AG08396 (cell line): Measurements from ENCODE around the gene HIP1R.

Experiments
- DNase-seq: peaks from one replicate; pipeline ENCODE4 v3.0.0; 2012; ENCODE audit warnings: low spot score, mixed read lengths

The HIP1R gene

DNA sequence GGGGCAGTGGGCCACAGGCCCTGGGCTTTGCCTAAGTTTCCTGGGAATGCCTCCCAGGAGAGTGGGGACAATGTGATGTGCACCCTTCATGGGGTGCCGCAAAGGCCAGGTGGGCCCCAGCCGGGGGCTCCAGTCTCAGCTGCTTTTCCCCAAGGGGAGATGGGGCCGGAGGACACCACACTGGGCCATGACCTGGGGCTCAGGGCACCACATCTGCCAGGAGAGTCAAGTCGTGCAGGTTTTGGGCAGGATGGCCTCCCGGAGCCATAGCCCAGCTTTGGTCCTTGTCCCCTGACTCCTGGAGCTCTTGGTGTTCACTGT lies 12.2 kb downstream of the HIP1R start:
- no peak for DNase-seq

DNA sequence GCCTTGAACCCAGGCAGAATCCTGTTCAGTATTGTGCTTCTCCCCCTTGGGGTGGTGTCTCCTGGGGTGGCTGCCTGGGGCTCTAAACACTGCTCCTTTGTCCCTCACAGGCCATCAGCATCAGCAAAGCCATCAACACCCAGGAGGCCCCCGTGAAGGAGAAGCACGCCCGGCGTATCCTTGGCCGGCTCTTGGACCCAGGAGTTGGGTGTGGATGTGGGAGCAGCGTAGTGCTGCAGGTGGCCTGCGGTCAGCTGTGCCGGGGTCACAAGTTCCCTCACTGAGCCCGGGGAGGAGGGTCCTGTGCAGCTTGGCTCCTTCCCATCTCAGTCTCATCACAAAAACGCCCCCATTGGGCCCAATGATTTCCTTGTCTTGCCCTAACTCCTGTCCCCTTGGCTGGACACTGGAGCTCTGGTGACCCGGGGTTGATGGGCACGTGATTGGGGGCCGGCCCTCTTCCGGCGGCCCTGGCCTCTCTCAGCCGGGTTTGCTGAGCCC lies 12.7 kb downstream of the HIP1R start:
- no peak for DNase-seq

DNA sequence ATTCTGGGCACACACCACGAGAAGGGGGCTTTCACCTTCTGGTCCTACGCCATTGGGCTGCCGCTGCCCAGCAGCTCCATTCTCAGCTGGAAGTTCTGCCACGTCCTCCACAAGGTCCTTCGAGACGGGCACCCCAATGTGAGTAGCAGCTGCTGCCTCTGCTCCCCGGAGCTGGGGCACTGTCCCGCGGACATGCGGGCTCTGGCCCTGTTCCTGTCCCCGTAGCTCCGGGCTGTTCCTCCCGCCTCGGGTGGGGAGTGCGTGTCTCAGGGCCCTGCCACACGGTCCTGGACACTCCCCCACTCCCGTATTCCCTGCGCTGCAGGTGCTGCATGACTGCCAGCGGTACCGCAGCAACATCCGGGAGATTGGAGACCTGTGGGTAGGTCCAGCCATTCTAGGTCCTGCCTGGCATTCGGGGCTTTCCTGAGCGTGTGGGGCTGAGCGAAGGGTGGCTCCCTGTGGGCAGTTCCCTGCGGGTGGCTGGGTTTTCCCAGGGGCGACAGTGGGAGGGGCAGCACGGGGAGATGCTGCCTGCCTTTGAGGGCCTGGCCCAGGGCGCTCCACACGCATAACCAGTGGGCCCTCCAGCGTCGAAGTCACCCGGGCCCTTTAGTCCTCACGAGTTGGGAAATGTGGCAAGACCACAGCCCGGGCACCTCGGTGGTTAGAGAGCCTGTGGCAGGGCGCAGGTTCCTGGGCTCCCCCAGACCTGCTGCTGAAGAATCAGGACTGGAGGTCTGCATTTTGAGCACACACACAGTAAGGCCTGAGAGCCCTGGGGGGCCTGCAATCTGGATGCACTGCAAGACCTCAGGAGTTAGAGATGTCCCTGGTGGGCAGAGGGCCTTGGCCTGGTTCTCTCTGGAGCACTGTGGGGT lies 13.5 kb downstream of the HIP1R start:
- DNase-seq = no peak

DNA sequence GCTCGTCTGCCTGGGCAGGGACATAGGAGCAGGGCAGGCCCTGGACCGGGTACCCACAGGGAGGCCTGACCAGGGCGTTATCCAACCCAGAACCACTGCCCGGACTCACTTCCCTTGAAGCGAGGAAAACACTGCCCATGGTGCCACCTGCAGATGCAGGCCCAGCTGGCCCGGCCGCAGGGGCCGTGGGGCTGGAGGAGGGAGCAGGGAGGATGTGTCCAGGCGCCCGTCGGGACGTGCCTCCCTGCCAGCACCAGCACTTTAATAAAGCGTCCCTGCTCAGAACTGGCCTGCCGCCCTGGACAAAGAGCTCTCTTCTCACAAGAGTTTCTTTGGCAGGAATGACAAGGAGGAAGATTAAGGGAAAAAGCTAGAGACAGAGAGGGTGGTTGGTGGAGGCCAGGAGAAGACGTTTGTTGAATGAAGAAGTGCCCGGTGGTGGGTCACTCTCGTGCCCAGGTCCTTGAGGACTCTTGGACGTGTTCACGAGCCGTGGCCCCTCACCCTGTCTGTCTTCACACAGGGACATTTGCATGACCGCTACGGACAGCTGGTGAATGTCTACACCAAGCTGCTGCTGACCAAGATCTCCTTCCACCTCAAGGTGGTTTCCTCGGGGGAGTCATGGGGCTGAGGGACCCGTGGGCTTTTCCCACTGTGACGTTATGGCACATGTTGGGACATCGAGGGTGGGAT lies 14.2 kb downstream of the HIP1R start:
- no peak for DNase-seq

DNA sequence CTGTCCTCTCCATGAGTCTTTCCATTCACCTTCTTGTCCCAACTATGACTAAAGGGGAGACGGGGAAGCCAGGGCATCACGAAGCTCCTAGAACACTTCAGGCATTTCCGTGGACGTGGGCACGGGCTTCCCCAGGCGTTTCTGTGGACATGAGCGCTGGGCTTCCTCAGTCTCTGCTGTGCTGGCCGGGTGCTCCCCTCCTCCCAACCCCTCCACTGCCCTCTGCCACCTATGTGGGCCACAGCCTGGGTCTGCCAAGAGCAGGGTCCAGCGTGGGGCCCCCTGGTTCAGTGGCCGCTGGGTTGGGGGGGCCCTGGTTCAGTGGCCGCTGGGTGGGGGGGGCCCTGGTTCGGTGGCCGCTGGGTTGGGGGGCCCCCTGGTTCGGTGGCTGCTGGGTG lies 14.8 kb downstream of the HIP1R start:
- DNase-seq = no peak

DNA sequence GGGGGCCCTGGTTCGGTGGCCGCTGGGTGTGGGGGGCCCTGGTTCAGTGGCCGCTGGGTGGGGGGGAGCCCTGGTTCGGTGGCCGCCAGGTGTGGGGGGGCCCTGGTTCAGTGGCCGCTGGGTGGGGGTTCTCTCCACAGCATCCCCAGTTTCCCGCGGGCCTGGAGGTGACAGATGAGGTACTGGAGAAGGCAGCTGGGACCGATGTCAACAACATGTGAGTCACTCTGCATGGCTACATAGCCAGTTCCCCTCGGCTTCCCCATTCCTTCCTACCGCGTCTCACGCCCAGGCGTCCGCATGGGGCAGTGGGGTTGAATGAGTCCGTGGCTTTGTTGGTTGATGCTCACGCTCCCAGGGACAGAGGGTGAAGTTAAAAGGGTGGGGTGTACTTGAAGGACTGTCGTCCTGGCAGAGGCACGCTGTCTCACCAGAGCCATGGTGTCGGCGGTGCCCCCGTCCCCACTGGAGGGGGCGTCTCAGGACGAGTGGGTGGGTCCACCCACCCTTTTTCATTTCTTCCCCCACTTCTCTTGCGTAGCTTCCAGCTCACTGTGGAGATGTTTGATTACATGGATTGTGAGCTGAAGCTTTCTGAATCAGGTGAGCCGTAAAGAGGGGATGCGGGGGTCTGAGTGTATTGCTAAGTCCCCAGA lies 15.6 kb downstream of the HIP1R start:
- DNase-seq = peak; percentile 84

DNA sequence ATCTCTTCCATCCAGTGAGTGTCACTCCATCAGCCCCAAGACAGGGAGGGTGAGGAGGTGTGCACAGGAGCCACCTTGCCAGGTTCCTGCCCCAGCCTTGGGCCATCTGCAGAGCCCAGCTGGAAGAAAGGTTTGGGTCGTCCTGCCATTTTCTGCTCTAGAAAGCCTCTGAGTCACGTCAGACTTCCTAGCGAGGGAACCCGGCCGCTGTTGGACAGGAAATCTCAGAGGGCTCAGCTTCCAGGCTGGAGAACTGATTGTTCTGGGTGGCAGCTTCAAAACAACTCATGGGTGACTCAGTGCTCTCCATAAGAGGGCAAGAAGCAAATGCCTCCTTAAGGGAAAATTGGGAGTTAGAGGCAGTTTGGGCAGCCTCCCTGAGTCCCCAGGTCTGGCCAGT lies 16.6 kb downstream of the HIP1R start:
- peak; percentile 89 for DNase-seq

DNA sequence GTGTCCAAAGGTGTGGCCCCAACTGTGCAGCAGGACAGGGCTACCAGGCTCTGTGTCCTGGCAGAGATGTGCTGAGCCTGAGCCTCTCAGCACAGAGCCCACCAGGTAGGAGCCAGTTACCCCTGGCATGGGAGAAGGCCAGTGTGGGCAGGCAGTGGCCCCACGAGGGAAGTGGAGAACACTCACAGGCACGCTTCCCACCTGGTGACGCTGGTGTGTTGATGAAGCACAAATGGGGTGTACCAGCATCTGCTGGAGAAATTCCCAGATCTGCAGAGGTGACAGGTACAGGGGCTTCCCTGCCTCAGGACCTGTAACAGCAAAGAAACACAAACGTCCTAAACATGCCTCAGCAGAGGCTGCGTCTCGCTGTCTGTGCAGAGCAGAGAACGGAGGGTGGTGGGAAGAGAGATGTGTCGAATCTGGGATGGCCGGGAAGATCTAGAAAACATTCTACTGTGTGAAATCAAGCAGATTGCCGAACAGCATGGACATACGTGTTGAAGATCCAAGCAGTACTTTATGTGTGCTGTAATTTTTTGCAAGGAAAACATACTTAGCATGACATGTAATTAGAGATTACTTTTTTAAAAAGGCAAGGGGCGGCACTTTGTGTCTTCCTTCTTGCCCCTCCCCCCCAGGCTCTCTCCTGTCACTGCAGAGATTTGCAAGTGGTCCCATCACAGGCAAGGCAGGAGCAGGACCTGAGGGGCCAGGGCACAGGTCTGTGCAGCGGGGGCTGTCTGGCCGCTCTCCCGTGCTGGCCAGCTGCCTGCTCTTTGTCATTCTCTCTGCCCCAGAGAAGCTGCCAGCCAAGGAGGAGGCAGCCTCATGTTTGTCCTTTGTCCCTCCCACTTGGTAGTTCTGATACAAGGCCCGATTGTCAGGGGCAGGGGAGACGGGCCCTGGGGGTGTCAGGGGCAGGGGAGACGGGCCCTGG lies 17.3 kb downstream of the HIP1R start:
- DNase-seq = peak; percentile 74

DNA sequence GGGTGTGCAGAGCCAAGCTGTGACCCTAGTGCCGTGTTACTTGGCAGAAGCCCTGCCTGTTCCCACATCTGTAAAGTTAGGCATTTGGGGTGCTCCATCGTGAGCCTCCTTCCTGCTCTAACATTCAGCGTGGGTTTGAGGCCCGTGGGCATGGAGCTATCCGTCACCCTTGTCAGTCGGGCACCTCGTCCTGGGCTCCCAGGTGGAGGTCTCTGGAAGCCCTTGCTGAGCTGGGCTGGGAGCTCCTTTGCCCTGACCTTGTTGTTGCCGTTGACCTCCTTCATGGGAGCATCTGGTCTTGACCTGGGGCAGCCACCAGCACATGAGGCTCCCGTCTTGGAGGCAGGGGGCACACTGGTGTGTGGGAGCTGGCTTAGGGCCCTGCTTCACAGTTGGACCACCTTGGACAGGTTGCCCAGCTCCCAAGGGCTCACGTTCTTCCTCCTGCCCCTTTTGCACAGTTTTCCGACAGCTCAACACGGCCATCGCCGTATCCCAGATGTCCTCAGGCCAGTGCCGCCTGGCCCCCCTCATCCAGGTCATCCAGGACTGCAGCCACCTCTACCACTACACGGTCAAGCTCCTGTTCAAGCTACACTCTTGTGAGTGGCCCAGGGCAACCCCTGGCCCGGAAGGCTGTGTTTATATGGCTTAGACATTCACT lies 18.5 kb downstream of the HIP1R start:
- no peak for DNase-seq

DNA sequence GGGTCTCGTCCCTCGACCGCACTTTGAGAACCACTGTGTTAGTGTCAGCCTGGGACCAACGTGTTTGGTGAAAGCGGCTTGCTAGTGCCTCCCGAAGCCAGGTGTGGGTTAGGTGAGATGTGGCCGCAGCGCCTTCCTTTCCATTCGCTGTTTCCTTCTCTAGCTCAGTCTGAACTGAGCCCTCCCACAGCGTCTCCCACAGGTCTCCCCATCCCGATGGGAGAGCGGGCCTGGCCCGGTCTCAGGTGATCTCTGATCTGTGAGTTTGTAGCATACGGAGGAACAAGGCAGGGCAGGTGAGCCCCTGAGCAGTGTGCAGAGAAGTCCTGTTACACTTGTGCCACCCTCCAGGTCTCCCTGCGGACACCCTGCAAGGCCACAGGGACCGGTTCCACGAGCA lies 19.3 kb downstream of the HIP1R start:
- no peak for DNase-seq

DNA sequence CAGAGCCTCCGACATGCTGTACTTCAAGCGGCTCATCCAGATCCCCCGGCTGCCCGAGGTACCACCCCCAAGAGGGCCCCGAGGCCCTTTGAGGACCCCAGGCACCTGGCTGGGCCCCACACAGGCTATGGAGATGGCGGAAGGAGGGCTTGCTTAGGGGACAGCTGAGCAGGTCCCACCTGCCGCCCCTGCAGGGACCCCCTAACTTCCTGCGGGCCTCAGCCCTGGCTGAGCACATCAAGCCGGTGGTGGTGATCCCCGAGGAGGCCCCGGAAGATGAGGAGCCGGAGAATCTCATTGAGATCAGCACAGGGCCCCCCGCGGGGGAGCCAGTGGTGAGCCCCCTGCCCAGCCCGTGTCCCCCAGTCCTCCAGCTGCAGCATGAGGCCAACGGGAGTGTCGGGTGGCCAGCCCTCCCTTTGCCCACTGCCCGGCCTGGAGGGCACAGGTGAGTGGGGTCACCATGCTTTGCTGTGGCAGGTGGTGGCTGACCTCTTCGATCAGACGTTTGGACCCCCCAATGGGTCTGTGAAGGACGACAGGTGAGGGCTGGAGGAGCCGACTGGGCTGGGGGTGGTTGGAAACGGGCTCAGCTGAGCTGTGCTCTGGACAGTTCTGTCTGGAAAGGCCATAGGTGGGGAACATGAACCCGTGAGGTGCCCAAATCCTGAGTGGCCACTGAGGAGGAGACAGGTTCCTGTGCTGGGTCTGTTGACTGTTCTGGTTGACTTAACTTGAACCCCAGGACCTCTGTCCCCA lies 20.0 kb downstream of the HIP1R start:
- DNase-seq = no peak

DNA sequence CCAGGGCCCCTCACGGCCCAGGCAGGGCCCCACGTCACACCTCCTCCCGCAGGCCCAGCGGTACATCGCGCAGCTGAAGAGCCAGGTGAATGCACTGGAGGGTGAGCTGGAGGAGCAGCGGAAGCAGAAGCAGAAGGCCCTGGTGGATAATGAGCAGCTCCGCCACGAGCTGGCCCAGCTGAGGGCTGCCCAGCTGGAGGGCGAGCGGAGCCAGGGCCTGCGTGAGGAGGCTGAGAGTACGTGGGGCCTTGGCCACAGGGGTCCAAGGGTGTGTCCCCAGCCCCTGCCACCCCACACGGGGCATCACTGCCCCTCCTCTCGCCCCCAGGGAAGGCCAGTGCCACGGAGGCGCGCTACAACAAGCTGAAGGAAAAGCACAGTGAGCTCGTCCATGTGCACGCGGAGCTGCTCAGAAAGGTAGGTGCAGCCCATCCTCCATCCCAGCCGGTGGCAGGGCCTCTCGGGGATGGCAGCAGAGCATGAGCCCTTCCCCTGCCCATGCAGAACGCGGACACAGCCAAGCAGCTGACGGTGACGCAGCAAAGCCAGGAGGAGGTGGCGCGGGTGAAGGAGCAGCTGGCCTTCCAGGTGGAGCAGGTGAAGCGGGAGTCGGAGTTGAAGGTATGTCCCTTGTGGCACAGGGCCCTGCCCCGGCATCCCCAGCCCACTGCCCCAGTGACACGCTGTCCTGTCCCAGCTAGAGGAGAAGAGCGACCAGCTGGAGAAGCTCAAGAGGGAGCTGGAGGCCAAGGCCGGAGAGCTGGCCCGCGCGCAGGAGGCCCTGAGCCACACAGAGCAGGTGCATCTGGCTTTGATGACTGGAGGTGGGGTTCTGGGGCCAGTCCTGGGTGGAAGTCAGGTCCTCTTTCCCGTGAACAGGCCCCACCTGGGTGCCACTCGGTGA lies 20.9 kb downstream of the HIP1R start:
- no peak for DNase-seq

DNA sequence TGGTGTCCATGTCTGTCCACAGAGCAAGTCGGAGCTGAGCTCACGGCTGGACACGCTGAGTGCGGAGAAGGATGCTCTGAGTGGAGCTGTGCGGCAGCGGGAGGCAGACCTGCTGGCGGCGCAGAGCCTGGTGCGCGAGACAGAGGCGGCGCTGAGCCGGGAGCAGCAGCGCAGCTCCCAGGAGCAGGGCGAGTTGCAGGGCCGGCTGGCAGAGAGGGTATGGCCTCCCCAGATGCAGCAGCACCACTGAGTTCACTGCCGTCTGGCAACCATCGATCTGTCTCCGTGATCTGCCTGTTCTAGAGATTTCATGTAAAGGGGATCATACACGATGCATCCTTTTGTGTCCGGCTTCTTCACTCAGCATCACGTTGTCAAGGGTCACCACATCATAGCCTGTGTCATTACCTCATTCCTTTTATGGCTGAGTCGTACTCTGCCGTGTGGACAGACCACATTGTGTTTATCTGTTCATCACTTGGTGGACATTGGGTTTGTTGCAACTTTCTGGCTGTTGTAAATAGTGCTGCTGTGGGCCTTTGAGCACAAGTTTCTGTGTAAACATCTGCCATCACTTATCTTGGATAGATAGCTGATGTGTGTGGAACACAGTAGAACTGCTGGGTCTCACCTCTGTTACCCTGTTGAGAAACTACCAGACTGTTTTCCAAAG lies 21.9 kb downstream of the HIP1R start:
- peak; percentile 74 for DNase-seq

DNA sequence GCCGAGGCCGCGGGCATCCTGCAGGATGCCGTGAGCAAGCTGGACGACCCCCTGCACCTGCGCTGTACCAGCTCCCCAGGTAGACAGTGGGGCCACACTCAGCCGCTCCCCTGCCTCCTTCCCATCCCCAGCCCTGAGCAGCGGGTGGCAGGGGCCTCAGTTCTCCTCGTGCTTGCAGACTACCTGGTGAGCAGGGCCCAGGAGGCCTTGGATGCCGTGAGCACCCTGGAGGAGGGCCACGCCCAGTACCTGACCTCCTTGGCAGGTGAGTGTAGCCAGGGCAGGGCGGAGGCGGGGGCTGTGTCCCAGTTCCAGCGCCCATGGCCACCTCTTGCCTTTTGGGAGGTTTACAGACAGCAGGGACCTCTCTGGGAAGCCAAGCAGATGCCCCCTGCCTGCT lies 22.9 kb downstream of the HIP1R start:
- no peak for DNase-seq

DNA sequence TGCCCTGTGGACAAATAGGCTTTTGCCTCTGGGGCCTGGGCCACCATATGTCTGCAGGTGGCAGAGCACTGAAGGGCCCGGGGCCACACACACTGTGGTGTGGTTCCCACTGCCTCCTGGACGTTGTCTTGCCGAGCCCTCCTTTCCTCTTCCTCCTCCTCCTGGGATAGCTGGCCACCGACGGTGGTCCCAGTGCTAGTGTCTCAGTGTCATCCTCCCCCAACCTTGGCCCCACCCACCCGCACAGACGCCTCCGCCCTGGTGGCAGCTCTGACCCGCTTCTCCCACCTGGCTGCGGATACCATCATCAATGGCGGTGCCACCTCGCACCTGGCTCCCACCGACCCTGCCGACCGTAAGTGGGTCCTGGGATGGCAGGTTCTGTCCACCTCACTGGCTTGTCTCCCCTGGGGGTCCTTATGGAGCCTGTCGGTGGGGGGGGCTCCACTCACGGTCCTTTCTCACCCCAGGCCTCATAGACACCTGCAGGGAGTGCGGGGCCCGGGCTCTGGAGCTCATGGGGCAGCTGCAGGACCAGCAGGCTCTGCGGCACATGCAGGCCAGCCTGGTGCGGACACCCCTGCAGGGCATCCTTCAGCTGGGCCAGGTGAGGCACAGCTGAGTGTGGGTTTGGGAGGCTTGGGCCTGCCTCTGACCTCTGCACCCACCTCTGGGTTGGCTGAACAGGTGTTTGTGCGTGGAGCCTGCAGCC lies 23.5 kb downstream of the HIP1R start:
- DNase-seq = no peak

DNA sequence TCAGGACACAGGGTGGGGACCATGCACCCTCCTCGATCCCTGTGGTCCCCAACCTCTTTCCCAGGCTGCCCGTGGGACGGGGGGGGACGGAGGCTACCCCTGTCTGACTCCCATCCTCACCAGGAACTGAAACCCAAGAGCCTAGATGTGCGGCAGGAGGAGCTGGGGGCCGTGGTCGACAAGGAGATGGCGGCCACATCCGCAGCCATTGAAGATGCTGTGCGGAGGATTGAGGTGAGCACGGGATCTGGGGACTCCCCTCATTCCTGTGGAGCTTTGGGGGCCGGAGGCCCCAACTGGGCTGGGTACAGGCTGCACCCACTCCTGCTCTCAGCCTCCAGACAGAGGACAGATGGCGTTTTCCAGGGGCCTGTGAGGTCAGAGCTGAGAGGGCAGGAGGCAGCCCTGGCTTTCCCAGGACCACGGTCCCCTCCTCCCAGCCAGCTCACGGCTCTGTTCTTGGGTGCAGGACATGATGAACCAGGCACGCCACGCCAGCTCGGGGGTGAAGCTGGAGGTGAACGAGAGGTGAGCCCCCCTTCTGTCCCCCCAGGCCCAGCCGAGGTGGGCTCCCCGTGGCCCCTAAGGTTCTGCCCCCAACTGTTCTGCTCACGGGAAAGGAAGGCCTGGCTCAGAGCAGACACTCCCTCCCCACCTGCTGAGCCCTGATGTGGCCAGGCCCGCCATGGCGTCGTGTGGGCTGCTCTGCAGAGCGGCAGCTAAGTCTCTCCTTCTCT lies 24.2 kb downstream of the HIP1R start:
- no peak for DNase-seq

DNA sequence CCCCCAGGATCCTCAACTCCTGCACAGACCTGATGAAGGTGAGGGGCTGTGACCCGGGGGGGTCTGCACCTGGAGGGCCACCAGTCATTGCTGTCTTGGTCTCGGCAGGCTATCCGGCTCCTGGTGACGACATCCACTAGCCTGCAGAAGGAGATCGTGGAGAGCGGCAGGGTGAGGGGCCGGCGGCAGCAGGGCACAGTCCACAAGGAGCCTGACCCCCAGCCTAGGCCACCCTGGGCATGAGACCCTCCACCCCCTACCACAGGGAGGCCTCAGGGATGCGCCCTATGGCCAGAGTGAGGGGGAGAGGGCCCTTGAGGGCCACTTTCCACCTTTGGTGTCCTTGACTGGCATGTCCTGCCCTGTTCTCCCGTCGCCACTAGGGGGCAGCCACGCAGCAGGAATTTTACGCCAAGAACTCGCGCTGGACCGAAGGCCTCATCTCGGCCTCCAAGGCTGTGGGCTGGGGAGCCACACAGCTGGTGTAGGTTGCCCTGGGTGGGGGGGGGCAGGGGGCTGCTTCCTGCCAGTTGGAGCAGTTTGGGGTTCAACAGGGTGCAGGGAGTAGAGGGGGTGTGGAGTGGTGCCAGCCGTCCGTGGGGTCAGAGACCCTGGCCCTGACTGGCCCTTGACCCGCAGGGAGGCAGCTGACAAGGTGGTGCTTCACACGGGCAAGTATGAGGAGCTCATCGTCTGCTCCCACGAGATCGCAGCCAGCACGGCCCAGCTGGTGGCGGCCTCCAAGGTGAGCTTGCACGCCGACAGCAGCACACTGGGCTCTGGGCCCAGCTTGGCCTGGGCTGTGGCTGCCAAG lies 25.0 kb downstream of the HIP1R start:
- DNase-seq = peak; percentile 91
